HG03039 (cell line): ENCODE results near the gene CALML6.
"Not testable (repeated sequence)": the region's sequence is repeated elsewhere in the genome, so short reads cannot be mapped to it uniquely, and the experiment has no call there.

Experiments used
- ATAC-seq: cut with Tn5 transposase; IDR thresholded peaks from one replicate; pipeline ENCODE4 v1.9.1; 2021; ENCODE audit warnings: mild to moderate bottlenecking, moderate library complexity; ENCODE audit not compliant: unreplicated experiment

Gene CALML6

DNA sequence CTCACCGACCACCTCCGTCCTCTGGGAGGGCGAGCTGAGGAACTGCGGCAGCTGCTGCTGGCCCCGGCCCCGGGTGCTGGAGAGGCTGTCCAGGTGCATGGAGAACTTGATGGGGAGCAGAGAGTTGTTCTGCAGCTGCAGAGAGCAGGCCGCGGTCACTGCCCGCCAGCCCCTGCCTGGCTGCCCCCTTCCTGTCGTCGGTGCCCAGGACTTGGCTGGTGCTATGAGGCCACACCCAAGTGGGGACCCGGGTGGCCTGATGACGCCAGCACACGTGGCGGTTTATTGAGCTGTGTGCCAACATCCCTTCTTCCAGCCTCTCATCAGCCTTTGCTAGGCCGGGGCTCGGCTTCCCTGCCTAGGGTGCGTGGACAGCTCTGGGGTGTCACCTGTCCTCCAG lies 9.3 kb downstream of the CALML6 start:
- no peak for ATAC-seq

DNA sequence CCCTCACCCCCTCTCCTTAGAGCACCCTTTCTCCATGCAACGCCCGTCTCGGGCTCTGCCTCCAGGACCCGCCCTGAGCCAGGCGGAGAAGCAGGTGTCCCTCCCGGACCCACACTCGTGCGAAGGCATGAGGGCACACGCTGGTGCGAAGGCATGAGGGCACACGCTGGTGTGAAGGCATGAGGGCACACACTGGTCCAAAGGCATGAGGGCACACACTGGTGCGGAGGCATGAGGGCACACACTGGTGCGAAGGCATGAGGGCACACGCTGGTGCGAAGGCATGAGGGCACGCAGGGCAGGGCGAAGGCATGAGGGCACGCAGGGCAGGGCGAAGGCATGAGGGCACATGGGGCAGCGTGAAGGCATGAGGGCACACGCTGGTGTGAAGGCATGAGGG lies 9.8 kb downstream of the CALML6 start:
- no peak for ATAC-seq

- ATAC-seq, result no peak
Measured at GRCh38 chr1:1925437-1926345, 10.6 kb downstream of the CALML6 start.

- no peak for ATAC-seq
Measured at GRCh38 chr1:1926346-1926811, 11.3 kb downstream of the CALML6 start.

GRCh38 chr1:1926886-1927660 lies 12.0 kb downstream of the CALML6 start:
- ATAC-seq, result no peak

- ATAC-seq, result no peak
Measured at GRCh38 chr1:1927751-1928150, 12.7 kb downstream of the CALML6 start.

DNA sequence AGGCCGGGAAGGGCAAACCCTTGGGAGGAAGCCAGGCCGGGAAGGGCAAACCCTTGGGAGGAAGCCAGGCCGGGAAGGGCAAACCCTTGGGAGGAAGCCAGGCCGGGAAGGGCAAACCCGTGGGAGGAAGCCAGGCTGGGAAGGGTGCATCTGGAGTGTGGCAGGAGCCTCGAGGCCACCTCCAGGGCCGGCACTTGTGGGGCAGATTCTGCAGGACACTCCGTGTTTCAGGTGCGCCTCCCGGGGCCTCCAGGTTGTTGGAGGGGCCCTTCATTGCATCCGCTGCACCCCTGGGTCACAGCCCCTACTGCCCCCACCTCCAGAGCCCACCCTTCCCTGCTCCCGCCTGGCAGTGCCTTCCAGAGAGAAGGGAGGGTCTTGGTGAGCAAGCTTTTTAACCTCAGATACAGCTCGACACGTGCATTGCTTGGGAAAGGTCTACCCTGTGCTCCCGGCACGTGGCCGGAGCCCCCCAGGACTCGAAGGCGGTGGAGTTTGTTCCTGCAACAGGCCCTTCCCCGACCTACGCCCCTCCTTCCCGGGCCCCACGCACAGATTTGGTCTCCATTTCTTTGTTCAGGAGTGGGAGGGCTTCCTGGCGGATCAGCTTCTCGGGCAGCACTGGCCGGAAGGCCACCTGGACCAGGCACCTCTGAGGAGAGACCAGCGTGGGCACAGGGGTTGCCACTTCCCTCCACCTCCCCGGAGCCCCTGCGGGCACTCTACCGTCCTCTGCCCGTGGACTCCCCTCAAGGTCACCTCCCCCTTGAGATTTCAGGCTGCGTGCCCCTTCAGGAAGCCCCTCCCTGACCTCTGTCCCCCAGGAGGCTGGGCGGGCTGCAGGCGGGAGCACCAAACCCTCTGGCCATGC lies 13.4 kb downstream of the CALML6 start:
- ATAC-seq, result no peak

DNA sequence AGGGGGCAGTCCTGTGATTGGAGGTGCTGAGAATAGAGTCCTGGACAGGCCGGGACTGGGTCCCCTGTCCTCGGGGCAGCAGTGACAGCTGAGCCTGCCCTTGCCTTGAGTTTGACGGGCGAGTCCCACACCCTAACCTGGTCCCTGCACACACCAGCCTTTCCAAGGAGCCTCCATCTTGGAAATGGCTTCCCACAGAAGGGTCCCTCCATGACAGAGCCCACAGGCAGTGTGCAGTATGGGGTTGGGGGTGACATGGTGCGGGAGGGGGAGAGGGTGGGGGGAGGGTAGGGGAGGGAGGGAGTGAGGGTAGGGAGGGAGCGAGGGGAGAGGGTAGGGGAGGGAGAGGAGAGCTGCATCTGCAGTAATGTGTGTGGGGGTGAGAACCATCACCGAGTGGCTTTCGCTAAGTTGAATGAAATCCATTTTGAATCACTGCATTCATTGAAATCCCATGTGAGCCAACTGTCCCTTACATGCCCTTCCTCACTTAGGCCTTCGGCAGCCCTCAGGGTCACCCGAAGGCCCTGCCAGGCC lies 14.1 kb downstream of the CALML6 start:
- ATAC-seq, result no peak

- ATAC-seq, result no peak
Measured at GRCh38 chr1:1929639-1930545, 14.8 kb downstream of the CALML6 start.

GRCh38 chr1:1934848-1935247 lies 19.8 kb downstream of the CALML6 start:
- ATAC-seq, result not testable (repeated sequence)

GRCh38 chr1:1937061-1937460 lies 22.0 kb downstream of the CALML6 start:
- ATAC-seq, result no peak

DNA sequence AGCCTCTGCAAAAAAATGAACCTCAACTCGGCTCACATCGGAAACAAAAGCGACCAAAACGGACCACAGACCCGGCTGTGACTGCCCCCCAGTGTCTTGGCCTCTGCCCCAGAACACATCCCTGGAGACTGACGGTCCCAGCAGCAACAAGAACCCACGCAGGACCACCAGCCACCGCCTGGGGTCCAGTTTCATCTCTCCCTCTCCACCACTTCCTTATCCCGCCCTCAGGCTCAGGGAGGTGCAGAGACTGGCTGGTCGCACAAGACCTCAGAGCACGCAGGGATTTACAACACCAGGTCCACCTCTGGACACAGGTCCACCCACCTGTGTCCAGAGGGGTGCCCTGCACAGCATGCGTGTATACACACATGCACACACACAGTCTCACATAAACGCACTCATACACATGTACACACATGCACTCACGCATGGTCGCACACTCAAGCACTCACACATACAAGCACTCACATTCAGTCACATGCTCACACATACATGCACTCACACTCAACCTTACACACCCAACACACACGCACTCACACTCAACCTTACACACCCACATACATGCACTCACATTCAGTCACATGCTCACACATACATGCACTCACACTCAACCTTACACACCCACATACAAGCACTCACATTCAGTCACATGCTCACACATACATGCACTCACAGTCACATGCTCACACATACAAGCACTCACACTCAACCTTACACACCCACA lies 22.7 kb downstream of the CALML6 start:
- ATAC-seq, result no peak

DNA sequence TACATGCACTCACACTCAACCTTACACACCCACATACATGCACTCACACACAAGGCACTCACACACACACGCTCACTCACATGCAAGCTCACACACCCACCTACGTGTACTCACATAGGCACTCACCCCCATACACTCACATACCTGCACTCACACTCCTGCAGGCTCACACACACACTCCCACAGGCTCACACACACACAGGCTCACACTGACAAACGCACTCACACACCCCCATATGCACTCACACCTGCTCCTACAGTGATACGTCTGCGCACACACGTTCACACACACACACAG lies 23.2 kb downstream of the CALML6 start:
- no peak for ATAC-seq

DNA sequence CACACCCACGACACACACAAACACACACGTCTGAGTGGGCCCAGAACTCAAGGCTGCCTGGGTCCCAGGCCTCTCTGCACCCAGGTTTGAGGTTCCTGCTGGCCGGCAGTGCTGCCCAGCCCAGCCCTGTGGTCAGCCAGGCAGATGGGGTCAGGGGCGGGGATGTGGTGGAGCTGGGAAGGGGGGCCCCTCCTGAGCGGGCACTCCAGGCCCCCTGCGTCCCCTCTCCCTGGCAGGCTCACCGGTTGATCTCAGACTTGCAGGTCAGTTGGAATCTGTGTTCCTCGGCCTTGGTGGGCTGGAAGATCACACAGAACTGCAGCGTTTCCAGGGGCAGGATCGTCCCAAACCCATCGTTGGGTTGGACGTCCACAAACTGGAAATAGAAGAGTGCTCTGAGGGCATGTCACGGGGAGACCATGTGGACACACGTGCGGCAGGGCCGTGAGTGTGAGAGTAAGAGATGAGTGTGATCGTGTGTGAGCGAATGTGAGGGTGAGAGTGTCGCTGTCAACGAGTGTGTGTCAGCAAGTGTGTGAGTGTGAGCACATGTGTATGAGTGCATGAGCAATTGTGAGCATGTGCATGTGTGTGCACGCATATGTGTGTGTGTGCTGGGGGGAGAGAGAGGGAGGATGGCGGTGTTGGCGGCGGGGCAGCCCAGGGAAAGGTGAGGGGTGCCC lies 23.7 kb downstream of the CALML6 start:
- no peak for ATAC-seq

- ATAC-seq, result no peak
Measured at GRCh38 chr1:1939296-1940122, 24.4 kb downstream of the CALML6 start.

DNA sequence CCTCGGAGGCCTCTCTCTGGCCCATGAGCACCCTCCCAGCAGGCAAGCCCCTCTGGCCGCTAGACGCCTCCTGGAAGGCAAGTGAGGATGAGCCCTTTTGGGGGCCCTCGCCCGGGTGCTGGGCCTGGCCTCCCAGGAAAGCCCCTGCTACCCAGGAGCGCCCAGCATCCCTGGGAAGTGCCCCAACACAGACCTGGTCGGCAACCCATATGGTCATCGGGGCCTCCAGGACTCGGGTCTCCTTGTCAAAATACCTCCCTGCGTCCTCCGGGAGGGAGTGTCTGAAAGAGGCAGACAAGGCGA lies 25.0 kb downstream of the CALML6 start:
- ATAC-seq, result no peak

- ATAC-seq, result no peak
Measured at GRCh38 chr1:1941211-1941841, 26.3 kb downstream of the CALML6 start.
